Measurements from ENCODE around the gene ADD1. TPM values are rescaled to one million over a fixed set of nuclear protein-coding genes. Genes with fewer than 3 reads are reported as not detected.
"Not testable (repeated sequence)": the region's sequence is repeated elsewhere in the genome, so short reads cannot be mapped to it uniquely, and the experiment has no call there.

ADD1 gene
- total RNA-seq, 2 donors from 2014 or later = 220 to 254 TPM

DNA sequence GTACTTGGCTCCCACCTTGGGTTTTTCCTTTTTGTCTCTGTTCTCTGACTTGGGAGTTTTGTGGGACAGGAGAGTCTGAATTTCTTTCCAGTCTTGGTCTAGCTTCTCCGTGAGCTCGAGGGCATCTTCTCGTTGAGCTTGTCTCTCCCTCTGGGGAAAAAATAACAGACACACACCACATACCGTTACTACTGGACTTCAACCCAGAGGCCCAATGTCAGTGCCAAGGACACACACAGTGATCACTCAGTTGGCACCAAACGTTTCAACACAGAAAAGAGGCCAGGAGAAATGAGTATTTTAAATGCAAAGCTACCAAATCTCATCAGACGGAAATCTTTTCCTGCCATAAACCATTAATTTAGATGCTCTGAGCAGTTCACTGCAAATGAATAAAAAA lies 109.9 kb downstream of the ADD1 start:
- ATAC-seq (replicated peaks) = no peak
- Mint-ChIP-seq H3K9me3 (no peaks in the 10 kb centered on the region), H3K27ac (peak overlapping the region; percentile 99), H3K4me1 (peaks cover 55% of the 10 kb centered on the region), H3K36me3 (ENCODE audit: low read depth) (peaks cover 98% of the 10 kb centered on the region), H3K4me3 (peak overlapping the region; percentile 89), H3K27me3 (no peaks in the 10 kb centered on the region)

DNA sequence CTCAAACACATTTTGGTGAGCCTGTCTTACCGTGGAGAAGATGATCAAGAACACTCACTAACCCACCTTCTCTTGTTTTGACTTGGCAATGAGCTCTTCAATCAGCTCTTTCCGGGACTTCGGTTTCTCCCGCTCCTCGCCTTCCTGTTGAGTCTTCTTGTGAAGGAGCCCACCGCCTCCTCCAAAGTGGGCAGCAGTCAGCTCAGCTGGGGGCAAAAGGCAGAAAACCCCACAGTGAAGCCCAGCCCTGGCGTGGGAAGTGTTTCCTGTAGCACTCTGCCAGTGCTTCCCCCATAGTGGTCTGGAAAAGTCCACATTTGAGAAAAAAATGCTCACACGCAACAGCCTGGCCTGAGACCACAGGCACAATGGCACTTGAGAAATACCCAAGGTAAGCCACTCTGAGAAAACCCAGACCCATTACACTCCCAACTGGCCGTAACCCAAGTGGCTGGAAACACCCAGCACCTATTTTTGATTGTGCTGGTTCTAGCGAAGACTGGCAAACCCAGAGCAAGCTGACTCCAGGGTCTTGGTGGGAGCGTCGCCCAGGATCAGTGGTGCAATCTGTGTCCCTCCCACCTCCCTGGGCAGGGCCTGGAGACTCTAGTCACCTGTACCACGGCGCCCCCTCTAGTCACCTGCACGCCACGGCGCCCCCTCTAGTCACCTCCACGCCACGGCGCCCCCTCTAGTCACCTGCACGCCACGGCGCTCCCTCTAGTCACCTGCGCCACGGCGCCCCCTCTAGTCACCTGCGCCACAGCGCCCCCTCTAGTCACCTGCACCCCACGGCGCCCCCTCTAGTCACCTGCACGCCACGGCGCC lies 110.9 kb downstream of the ADD1 start:
- H3K4me1 Mint-ChIP-seq = peaks cover 57% of the 10 kb centered on the region
- H3K36me3 Mint-ChIP-seq (ENCODE audit: low read depth) = peaks cover 98% of the 10 kb centered on the region
- peak overlapping the region; percentile 99 for H3K27ac Mint-ChIP-seq
- no peaks in the 10 kb centered on the region for H3K9me3 Mint-ChIP-seq
- peak overlapping the region; percentile 89 for H3K4me3 Mint-ChIP-seq
- ATAC-seq (replicated peaks) = peak; percentile 86
- H3K27me3 Mint-ChIP-seq = no peaks in the 10 kb centered on the region

- not testable (repeated sequence) for ATAC-seq (replicated peaks); H3K27me3 Mint-ChIP-seq; H3K9me3 Mint-ChIP-seq
- Mint-ChIP-seq H3K36me3 (ENCODE audit: low read depth) (peaks cover 98% of the 10 kb centered on the region), H3K27ac (peak overlapping the region; percentile 59), H3K4me3 (peak overlapping the region; percentile 89), H3K4me1 (peaks cover 56% of the 10 kb centered on the region)
Measured at GRCh38 chr4:2955186-2956044, 111.8 kb downstream of the ADD1 start.

- Mint-ChIP-seq H3K9me3 (no peaks in the 10 kb centered on the region), H3K4me1 (peaks cover 54% of the 10 kb centered on the region), H3K36me3 (ENCODE audit: low read depth) (peaks cover 88% of the 10 kb centered on the region), H3K4me3 (peak overlapping the region; percentile 89), H3K27ac (peak overlapping the region; percentile 57), H3K27me3 (no peaks in the 10 kb centered on the region)
- no peak for ATAC-seq (replicated peaks)
Measured at GRCh38 chr4:2958446-2958845, 114.8 kb downstream of the ADD1 start.

DNA sequence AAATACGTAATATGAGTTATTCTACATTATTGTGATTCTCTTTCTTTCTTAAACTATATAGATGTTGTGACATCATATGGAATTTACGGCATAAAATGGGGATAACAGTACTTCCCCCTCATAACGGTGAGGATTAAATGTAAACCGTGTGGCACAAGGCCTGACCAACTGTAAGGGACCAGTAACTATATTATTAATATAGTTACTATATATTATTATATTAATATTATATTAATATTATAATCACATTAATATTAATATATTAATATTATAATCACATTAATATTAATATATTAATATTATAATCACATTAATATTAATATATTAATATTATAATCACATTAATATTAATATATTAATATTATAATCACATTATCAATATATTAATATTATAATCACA lies 116.8 kb downstream of the ADD1 start:
- H3K36me3 Mint-ChIP-seq (ENCODE audit: low read depth) = peaks cover 69% of the 10 kb centered on the region
- not testable (repeated sequence) for H3K27me3 Mint-ChIP-seq; ATAC-seq (replicated peaks); H3K9me3 Mint-ChIP-seq
- peak overlapping the region; percentile 89 for H3K4me3 Mint-ChIP-seq
- H3K27ac Mint-ChIP-seq = peak overlapping the region; percentile 15
- peaks cover 44% of the 10 kb centered on the region for H3K4me1 Mint-ChIP-seq

GRCh38 chr4:2961421-2961810 lies 117.8 kb downstream of the ADD1 start:
- H3K9me3 Mint-ChIP-seq = no peaks in the 10 kb centered on the region
- H3K36me3 Mint-ChIP-seq (ENCODE audit: low read depth) = peaks cover 60% of the 10 kb centered on the region
- ATAC-seq (replicated peaks) = peak; percentile 8
- peaks cover 35% of the 10 kb centered on the region for H3K4me1 Mint-ChIP-seq
- peak overlapping the region; percentile 88 for H3K4me3 Mint-ChIP-seq
- H3K27me3 Mint-ChIP-seq = no peaks in the 10 kb centered on the region
- H3K27ac Mint-ChIP-seq = peak overlapping the region; percentile 80

DNA sequence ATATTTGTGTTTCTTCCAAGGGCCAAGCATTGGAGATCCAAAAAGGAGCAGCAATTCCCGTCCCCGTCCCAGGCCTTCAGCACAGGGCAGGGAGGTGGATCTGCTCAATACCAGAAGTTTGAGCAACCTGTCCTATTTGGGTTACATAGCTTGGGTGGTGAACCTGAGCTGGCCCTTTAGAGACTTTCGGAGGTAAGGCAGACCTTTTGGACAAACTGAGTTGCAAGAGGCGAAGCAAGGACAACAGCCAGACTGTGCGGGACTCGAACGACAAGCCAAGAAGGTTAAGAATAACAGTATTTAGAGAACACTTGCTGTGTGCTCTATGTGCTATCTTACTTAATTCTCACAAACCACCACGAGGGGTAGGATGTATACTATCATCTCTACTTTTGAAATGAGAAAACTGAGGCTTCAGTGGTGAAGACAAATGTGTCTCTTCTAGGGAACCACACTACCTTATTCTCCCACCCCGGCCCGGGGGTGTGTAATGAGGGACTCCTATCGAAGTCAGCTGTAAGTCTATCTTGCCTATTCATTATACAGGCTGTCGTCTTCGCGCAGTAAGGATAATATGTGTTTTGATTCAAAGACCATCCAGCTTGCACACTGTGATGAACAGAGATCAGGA lies 118.3 kb downstream of the ADD1 start:
- Mint-ChIP-seq H3K27me3 (no peaks in the 10 kb centered on the region), H3K27ac (peak overlapping the region; percentile 80), H3K9me3 (no peaks in the 10 kb centered on the region), H3K36me3 (ENCODE audit: low read depth) (peaks cover 55% of the 10 kb centered on the region), H3K4me1 (peaks cover 31% of the 10 kb centered on the region), H3K4me3 (peak overlapping the region; percentile 88)
- peak; percentile 60 for ATAC-seq (replicated peaks)

GRCh38 chr4:2962614-2963174 lies 119.0 kb downstream of the ADD1 start:
- Mint-ChIP-seq H3K4me1 (peaks cover 27% of the 10 kb centered on the region), H3K9me3 (no peaks in the 10 kb centered on the region), H3K27ac (peak overlapping the region; percentile 80), H3K27me3 (no peaks in the 10 kb centered on the region), H3K4me3 (peak overlapping the region; percentile 88), H3K36me3 (ENCODE audit: low read depth) (peaks cover 47% of the 10 kb centered on the region)
- peak; percentile 23 for ATAC-seq (replicated peaks)

GRCh38 chr4:2963175-2963965 lies 119.7 kb downstream of the ADD1 start, which contains the start of the genes GRK4 and NOP14:
Gene GRK4, plus strand, starts transcription at chr4:2963571. Its CDS starts 500 bp downstream, at chr4:2964071.
Gene NOP14, minus strand, starts transcription at chr4:2963406. Its CDS starts 87 bp downstream, at chr4:2963319.
- Mint-ChIP-seq H3K4me1 (peaks cover 20% of the 10 kb centered on the region), H3K4me3 (peak within 1 kb of the TSS; percentile 88), H3K9me3 (no peaks in the 10 kb centered on the region), H3K36me3 (ENCODE audit: low read depth) (peaks cover 40% of the 10 kb centered on the region), H3K27me3 (no peaks in the 10 kb centered on the region), H3K27ac (peak within 1 kb of the TSS; percentile 89)
- ATAC-seq (replicated peaks) = peak; percentile 91

DNA sequence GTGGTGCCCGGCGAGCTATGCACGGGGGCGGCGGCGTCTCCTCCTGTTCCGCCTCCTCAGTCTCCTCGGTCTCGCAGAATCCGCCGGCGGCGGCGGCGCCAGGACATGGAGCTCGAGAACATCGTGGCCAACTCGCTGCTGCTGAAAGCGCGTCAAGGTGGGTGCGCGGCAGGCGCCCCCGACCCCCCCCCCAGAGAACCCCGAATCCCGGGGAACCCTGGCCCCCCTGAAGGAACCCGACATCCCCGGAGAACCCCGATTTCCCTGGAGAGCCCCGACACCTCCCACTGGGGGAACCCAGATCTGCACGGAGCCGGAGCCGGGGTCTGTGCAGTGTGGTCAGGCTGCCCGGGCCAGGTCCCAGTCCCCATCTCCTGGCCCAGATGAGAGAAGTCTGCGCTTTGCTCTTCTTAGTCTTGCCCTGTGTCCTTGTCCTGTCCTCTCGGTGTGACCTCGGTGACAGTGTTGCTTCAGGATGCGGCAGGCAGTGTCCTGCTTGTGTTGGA lies 120.4 kb downstream of the ADD1 start:
- H3K4me1 Mint-ChIP-seq = peaks cover 16% of the 10 kb centered on the region
- ATAC-seq (replicated peaks) = no peak
- peak overlapping the region; percentile 89 for H3K27ac Mint-ChIP-seq

DNA sequence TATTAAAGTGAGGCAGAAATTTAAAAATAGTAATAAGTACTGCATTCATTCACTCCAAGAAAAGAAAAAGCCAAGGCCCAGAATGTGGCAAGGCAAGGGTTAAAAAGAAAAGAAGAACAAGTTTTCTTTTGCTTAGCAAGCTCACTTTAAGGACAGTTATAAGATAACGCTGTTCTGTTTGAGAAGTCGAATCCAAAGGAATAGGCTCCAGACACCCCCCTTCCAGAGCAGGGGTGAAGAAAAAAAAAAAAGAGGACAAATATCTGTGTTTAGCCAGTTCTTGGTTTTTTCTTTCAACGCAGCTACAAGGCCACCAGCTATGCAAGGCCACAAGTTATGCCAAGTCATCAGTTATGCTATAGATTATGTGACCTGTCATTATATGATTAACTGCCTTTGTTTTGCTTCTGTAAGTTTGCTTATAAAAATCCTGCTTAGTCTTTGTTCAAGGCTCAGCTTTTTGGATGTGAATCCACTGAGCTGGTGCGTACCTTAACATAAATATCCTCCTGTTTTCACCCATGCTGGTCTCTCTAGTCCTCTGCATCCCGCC lies 121.1 kb downstream of the ADD1 start:
- Mint-ChIP-seq H3K9me3 (no peaks in the 10 kb centered on the region), H3K36me3 (ENCODE audit: low read depth) (peaks cover 26% of the 10 kb centered on the region), H3K4me1 (peaks cover 12% of the 10 kb centered on the region), H3K27ac (peak overlapping the region; percentile 89), H3K27me3 (no peaks in the 10 kb centered on the region), H3K4me3 (peak overlapping the region; percentile 88)
- no peak for ATAC-seq (replicated peaks)

More for the DNA sequence above, 120.4 kb downstream of the ADD1 start:
- peak overlapping the region; percentile 88 for H3K4me3 Mint-ChIP-seq
- H3K9me3 Mint-ChIP-seq = no peaks in the 10 kb centered on the region
- no peaks in the 10 kb centered on the region for H3K27me3 Mint-ChIP-seq
- H3K36me3 Mint-ChIP-seq (ENCODE audit: low read depth) = peaks cover 34% of the 10 kb centered on the region

DNA sequence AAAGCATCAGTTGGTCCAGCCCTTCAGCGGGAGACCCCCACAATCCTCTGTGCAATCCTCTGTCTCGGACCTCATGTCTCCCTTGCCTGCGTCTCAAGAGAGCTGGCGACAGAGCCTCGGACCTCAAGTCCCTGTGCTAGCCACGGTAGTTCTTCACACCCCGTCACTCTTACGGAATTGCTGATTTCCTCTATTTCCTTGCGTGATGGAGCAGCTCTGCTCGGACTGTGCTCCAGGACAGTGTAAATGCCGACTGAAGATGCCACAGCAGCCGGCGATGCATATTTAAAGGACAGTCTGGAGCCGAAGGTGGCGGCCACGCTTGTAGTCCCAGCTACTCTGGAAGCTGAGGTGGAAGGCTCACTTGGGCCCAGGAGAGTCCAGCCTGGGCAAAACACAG lies 121.6 kb downstream of the ADD1 start:
- Mint-ChIP-seq H3K27ac (no peak overlapping the region), H3K4me3 (peak overlapping the region; percentile 88), H3K9me3 (no peaks in the 10 kb centered on the region), H3K27me3 (no peaks in the 10 kb centered on the region), H3K36me3 (ENCODE audit: low read depth) (peaks cover 21% of the 10 kb centered on the region), H3K4me1 (peaks cover 10% of the 10 kb centered on the region)
- ATAC-seq (replicated peaks) = no peak

DNA sequence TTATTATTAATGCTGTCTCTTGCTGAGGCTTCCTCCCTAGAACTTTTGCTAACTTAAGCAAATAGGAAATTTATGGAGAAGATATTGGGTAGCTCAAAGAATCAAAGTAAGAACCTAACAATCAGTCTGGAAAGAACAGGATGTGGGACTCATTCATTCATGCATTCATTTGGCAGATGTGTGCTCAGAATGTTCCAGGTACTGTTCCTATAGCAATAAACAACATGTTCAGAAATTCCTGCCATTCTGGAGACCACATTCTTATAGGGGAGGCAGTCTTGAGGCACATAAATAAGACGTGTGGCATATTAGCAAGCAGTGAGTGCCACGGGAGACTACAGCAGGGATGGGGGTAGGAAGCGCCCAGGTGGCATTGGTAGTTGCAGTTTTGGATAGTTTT lies 124.7 kb downstream of the ADD1 start:
- Mint-ChIP-seq H3K4me3 (no peak overlapping the region), H3K4me1 (peaks cover 4% of the 10 kb centered on the region), H3K9me3 (no peaks in the 10 kb centered on the region), H3K36me3 (ENCODE audit: low read depth) (no peaks in the 10 kb centered on the region), H3K27me3 (no peaks in the 10 kb centered on the region), H3K27ac (no peak overlapping the region)
- no peak for ATAC-seq (replicated peaks)
